D721Med (cell line): Measurements from ENCODE around the gene KRT33A.
"Not testable (repeated sequence)": the region's sequence is repeated elsewhere in the genome, so short reads cannot be mapped to it uniquely, and the experiment has no call there.

Source experiments
- DNase-seq: peaks from one replicate; pipeline ENCODE4 v3.0.0; 2011; ENCODE audit warnings: low spot score; ENCODE audit not compliant: insufficient read length
- FAIRE-seq: peaks from 2 replicates; lab custom pipeline; 2011; peaks lifted over from hg19 to GRCh38; lab: Jason Lieb, UNC
- CTCF ChIP-seq: IDR thresholded peaks from 2 replicates; pipeline ENCODE4 v1.5.1; 2012; ENCODE audit warnings: mild to moderate bottlenecking, control low read depth; ENCODE audit not compliant: insufficient read depth; ENCODE audit errors: missing control alignments

KRT33A gene

GRCh38 chr17:41350381-41350878 lies at the start of gene KRT33A:
KRT33A (minus strand) TSS chr17:41350828; CDS start chr17:41350767, 61 bp downstream.
- DNase-seq, FAIRE-seq: not testable (repeated sequence)

GRCh38 chr17:41396996-41397660 lies 46.5 kb upstream of the KRT33A start, which contains the start of gene KRT31:
KRT31 (minus strand) TSS chr17:41397608; CDS start chr17:41397539, 69 bp downstream.
- no peak for TF ChIP-seq CTCF
- no peak for DNase-seq
- FAIRE-seq = no peak

GRCh38 chr17:41396340-41396739 lies 45.7 kb upstream of the KRT33A start:
- no peak for TF ChIP-seq CTCF
- FAIRE-seq = no peak

GRCh38 chr17:41395611-41396010 lies 45.0 kb upstream of the KRT33A start:
- FAIRE-seq (no peak), DNase-seq (no peak)
- TF ChIP-seq CTCF = no peak

More at GRCh38 chr17:41396340-41396739, 45.7 kb upstream of the KRT33A start:
- no peak for DNase-seq

GRCh38 chr17:41395044-41395443 lies 44.4 kb upstream of the KRT33A start:
- not testable (repeated sequence) for FAIRE-seq

GRCh38 chr17:41394254-41394996 lies 43.8 kb upstream of the KRT33A start:
- FAIRE-seq = no peak
- TF ChIP-seq CTCF = no peak

More at GRCh38 chr17:41395044-41395443, 44.4 kb upstream of the KRT33A start:
- not testable (repeated sequence) for DNase-seq

GRCh38 chr17:41393826-41394225 lies 43.2 kb upstream of the KRT33A start:
- DNase-seq = no peak
- TF ChIP-seq CTCF = no peak
- no peak for FAIRE-seq

More at GRCh38 chr17:41394254-41394996, 43.8 kb upstream of the KRT33A start:
- no peak for DNase-seq

GRCh38 chr17:41393294-41393693 lies 42.7 kb upstream of the KRT33A start:
- FAIRE-seq = no peak
- no peak for TF ChIP-seq CTCF
- no peak for DNase-seq
